HUES48 (cell line): Measurements from ENCODE around the gene ZNF319.
"Not testable (repeated sequence)": the region's sequence is repeated elsewhere in the genome, so short reads cannot be mapped to it uniquely, and the experiment has no call there.

Experiments
- H3K27ac ChIP-seq: one replicate; pipeline ENCODE4 v1.7.0; 2013; ENCODE audit warnings: low read depth, low read length, inconsistent platforms
- H3K27me3 ChIP-seq: 2 replicates; pipeline ENCODE4 v1.6.1; 2013; ENCODE audit warnings: mild to moderate bottlenecking, low read length; ENCODE audit not compliant: control insufficient read depth, insufficient read depth
- H3K36me3 ChIP-seq: 2 replicates; pipeline ENCODE4 v1.6.1; 2013; ENCODE audit warnings: low read length; ENCODE audit not compliant: control insufficient read depth, insufficient read depth
- H3K4me1 ChIP-seq: 2 replicates; pipeline ENCODE4 v1.6.1; 2013; ENCODE audit warnings: mild to moderate bottlenecking, low read length; ENCODE audit not compliant: control insufficient read depth, insufficient read depth
- H3K4me3 ChIP-seq: 2 replicates; pipeline ENCODE4 v1.5.1; 2013; ENCODE audit warnings: mild to moderate bottlenecking, low read depth, low read length
- H3K9ac ChIP-seq: 2 replicates; pipeline ENCODE4 v1.6.1; 2013; ENCODE audit warnings: mild to moderate bottlenecking, low read depth, low read length, moderate library complexity
- H3K9me3 ChIP-seq: 2 replicates; pipeline ENCODE4 v1.6.1; 2013; ENCODE audit warnings: low read length; ENCODE audit not compliant: control insufficient read depth, insufficient read depth

Gene ZNF319

DNA sequence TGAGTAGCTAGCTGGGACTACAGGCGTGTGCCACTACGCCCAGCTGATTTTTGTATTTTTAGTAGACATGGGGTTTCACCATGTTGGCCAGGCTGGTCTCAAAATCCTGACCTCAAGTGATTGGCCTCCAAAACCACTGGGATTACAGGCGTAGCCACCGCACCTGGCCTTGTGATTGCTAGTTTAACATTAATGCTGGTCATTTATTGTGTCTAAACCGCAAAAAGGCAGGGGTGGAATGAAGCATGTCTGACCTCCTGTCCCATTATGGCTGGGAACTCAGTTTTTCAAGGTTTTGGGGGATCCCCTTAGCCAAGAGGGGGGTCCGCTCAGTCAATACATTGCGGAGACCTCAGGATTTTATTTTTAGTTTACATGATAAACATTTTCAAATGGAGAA lies 18.8 kb downstream of the ZNF319 start:
- Histone ChIP-seq H3K36me3 (no peaks in the 10 kb centered on the region), H3K27me3 (peaks cover 25% of the 10 kb centered on the region), H3K4me1 (0 out of 2 replicates have a peak, but pooled peaks cover 3% of the 10 kb centered on the region), H3K27ac (no peak overlapping the region), H3K9ac (no peak overlapping the region), H3K9me3 (no peaks in the 10 kb centered on the region), H3K4me3 (no peak overlapping the region)

DNA sequence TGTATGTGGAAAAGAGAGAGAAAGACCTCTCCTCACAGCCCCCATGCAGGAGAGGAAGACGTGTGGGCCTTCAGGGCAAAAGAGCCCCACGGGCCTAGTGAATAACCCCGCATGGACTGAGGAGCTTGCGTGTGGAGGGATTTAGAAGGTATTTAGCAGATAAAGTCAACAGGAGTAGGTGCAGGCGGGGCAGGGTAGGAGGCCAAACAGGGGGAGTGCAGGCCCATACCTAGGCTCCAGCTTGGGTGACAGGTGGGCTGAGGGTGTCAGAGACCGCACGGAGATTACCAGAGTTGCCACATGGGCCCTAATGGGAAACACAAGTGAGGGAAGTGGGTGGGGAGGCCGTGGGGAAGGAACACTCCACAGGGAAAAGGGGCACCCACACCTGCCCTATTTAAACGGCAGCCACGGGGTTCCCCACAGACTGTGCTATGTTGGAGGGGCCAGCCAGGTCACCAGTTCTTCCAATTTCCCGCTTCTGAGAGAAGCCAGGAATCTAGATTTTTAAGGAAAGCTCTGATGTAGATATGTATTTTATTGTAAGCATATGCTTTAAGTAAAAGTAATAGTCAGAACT lies 21.4 kb downstream of the ZNF319 start:
- no peaks in the 10 kb centered on the region for H3K4me1 ChIP-seq
- no peak overlapping the region for H3K9ac ChIP-seq
- H3K4me3 ChIP-seq = no peak overlapping the region
- no peaks in the 10 kb centered on the region for H3K9me3 ChIP-seq
- H3K27ac ChIP-seq = no peak overlapping the region
- no peaks in the 10 kb centered on the region for H3K36me3 ChIP-seq
- H3K27me3 ChIP-seq = peaks cover 4% of the 10 kb centered on the region

DNA sequence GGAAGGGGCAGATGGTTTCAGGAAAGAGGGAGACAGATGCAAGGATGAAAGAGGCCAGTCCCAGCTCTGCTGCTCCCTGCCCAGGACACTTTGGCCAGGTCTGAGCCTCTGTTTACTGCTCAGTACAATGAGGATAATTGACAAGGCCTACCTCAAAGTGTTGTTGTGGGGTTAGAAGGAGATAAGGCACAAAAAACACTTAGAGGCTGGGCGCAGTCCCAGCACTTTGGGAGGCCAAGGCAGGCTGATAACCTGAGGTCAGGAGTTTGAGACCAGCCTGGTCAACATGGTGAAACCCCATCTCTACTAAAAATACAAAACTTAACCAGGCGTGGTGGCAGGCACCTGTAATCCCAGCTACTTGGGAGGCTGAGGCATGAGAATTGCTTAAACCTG lies 22.4 kb downstream of the ZNF319 start:
- not testable (repeated sequence) for H3K27ac ChIP-seq, H3K4me3 ChIP-seq, H3K9me3 ChIP-seq, H3K36me3 ChIP-seq, H3K9ac ChIP-seq, H3K27me3 ChIP-seq, H3K4me1 ChIP-seq

DNA sequence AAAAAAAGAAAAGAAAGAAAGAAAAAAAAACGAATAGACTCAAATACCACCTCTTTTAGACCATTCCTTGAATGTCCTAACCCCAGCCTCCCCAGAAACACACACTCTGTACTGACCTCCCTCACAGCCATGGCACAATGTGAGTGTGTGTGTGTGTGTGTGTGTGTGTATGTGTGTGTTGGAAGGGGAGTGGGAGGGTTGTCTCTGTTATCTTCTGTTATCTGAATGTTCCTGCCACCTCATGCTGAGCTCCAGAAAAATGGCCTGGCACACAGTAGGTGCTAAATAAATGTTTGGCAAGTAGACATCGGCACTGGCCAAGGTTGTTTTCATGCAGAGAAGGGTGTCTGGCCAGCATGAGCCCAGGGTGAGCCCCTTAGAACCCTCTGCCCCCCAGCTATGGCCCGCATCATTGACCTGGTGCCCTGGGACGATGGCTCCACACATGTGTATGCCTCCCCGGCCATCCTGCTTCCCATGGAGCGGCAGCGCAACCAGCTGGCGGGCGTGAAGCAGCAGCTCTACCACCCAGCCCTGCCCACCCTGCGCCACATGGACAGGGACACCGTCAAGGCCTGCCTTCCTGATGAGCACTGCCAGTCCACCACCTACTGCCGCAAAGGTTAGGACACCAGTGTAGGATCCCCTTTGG lies 22.9 kb downstream of the ZNF319 start:
- H3K4me3 ChIP-seq = no peak overlapping the region
- no peaks in the 10 kb centered on the region for H3K36me3 ChIP-seq
- no peak overlapping the region for H3K9ac ChIP-seq
- no peak overlapping the region for H3K27ac ChIP-seq
- H3K9me3 ChIP-seq = no peaks in the 10 kb centered on the region
- no peaks in the 10 kb centered on the region for H3K4me1 ChIP-seq
- H3K27me3 ChIP-seq = no peaks in the 10 kb centered on the region

DNA sequence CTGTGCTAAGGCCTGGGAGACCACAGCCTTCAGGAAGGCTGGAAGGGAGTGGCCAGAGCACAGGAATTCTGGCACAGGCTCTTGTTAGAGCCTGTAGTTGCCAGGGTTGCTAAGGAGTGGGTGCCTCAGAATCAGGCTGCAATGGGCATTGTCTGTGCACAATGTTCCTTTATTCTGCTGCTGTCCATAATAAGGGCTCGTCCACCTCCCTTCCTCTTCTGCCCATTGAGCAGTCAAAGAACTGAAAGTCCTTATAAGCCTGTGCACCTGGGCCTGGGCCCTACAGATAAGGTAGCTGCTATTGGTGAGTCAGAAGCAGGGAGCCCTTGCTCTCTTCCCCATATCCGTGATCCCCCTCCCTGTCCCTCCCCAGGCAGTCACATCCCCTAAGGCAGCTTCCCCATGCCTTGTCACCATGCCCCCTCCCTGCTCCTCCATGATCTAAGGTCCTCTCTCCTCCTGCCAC lies 24.1 kb downstream of the ZNF319 start:
- no peak overlapping the region for H3K27ac ChIP-seq
- H3K4me1 ChIP-seq = no peaks in the 10 kb centered on the region
- H3K4me3 ChIP-seq = no peak overlapping the region
- H3K9ac ChIP-seq = no peak overlapping the region
- no peaks in the 10 kb centered on the region for H3K36me3 ChIP-seq
- H3K27me3 ChIP-seq = no peaks in the 10 kb centered on the region
- no peaks in the 10 kb centered on the region for H3K9me3 ChIP-seq

DNA sequence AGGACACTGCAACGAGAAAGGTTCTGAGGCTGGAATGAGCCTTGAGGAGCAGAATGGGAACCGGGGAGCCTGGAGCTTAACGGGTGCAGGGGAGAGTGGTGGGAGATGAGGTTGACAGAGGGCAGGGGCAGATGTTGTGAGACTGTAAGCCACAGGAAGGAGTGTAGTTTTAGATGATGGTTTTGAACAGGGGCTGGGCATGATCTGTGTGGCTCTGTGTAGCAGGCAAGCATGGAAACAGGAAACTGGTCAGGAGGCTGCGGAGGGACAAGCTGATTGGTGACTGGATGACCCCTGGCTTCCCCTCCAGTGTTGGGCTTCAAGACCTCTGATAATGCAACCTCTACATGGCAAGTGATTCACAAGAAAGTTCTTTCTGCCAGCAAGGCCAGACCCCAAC lies 28.2 kb downstream of the ZNF319 start:
- no peak overlapping the region for H3K4me3 ChIP-seq
- H3K27ac ChIP-seq = no peak overlapping the region
- no peaks in the 10 kb centered on the region for H3K27me3 ChIP-seq
- no peaks in the 10 kb centered on the region for H3K4me1 ChIP-seq
- H3K36me3 ChIP-seq = no peaks in the 10 kb centered on the region
- H3K9me3 ChIP-seq = no peaks in the 10 kb centered on the region
- H3K9ac ChIP-seq = no peak overlapping the region

DNA sequence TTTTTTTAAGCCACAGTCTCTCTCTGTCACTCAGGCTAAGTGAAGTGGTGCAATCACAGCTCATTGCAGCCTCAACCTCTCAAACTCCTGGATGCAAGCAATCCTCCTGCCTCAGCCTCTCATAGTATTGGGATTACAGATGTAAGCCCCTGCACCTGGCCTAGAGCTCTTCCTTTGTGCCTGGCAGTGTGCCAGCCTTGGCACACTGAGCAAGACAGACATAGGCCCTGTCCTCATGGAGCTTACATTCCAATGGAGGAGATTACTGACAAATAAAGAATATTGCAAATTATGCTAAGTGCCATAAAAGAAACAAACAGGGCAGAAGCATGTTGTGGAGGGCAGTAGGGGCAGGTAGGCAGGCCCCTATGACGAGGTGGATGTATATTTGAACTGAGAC lies 28.6 kb downstream of the ZNF319 start:
- no peak overlapping the region for H3K27ac ChIP-seq
- H3K9ac ChIP-seq = no peak overlapping the region
- H3K27me3 ChIP-seq = no peaks in the 10 kb centered on the region
- no peaks in the 10 kb centered on the region for H3K9me3 ChIP-seq
- no peak overlapping the region for H3K4me3 ChIP-seq
- no peaks in the 10 kb centered on the region for H3K36me3 ChIP-seq
- no peaks in the 10 kb centered on the region for H3K4me1 ChIP-seq

DNA sequence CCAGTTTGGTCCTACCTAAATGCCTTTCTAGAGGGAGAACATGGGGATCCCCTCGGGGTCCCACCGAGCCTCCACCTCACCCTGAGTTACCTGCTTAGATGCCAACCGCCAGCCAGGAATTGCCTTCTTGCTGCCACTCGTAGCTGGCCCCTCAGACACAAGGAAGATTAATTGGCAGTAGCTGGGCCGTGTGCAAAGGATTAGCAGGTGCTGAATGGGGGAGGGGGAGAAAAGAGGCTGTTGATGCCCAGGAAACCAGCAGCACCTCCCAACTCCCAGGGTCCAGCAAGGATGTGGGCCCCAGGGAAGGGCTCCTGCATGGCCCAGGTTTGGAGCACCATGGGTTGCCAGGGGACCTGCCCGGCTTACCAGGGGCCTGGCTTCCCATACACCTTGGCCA lies 29.5 kb downstream of the ZNF319 start, which contains the start of gene CNGB1:
TSS of gene CNGB1 (minus strand) at position 159 of the 400 bp plus-strand sequence. CDS start 3,842 bp downstream, outside the sequence.
- Histone ChIP-seq H3K9ac (no peak within 1 kb of the TSS), H3K27me3 (no peaks in the 10 kb centered on the region), H3K27ac (no peak within 1 kb of the TSS)

DNA sequence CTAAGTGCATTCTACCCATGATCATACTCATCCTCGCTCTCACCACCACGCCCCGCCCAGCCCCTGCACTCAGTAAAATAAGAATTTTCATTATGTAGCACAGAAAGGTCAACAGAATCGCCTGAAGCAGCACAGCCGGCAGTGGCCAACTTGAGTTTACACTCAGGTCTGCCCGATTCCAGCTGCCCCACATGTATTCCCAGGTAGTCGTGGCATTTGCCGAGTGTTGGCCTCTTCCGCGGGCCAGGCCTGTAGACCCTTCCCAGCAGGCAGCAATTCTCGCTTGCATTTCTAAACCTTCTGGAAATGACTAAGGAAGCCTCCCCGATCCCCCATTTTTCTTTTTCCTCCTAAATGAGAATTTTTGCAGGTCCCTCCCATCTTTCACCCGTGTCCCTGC lies 30.2 kb downstream of the ZNF319 start:
- H3K9ac ChIP-seq = no peak overlapping the region
- no peak overlapping the region for H3K4me3 ChIP-seq
- no peak overlapping the region for H3K27ac ChIP-seq
- H3K36me3 ChIP-seq = no peaks in the 10 kb centered on the region
- no peaks in the 10 kb centered on the region for H3K27me3 ChIP-seq
- no peaks in the 10 kb centered on the region for H3K4me1 ChIP-seq
- no peaks in the 10 kb centered on the region for H3K9me3 ChIP-seq

More for the DNA sequence above, 29.5 kb downstream of the ZNF319 start, which contains the start of gene CNGB1:
- Histone ChIP-seq H3K4me3 (no peak within 1 kb of the TSS), H3K36me3 (no peaks in the 10 kb centered on the region), H3K9me3 (no peaks in the 10 kb centered on the region), H3K4me1 (no peaks in the 10 kb centered on the region)

DNA sequence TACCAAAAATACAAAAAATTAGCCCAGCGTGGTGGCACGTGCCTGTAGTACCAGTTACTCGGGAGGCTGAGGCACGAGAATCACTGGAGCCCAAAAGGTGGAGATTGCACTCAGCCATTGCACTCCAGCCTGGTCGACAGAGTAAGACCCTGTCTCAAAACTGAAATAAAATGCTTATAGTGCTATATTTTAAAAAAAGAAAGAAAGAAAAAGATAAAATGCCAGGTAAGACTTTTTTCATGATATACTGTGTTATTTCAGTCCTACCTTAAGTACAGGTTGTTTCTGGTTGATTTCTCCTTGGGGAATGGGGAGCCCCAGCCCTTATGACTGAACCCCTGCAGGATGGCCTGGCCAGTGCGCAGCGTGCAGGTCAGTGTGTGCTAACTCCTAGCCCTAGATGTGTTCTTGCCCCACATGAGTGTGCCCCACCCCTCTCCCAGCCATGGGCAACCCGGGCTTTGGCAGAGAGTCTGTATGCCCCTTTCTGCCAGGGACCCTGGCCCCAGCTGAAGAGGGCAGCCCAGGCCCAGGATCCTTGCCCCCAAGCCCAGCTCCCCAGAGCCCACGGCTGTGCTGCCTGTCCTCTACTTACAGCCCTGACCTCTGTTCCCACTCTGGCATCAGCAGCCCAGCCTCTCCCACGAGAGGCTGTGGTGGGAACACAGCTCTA lies 30.9 kb downstream of the ZNF319 start:
- H3K4me3 ChIP-seq = no peak overlapping the region
- no peaks in the 10 kb centered on the region for H3K36me3 ChIP-seq
- no peaks in the 10 kb centered on the region for H3K9me3 ChIP-seq
- H3K27me3 ChIP-seq = no peaks in the 10 kb centered on the region
- no peak overlapping the region for H3K27ac ChIP-seq
- H3K9ac ChIP-seq = no peak overlapping the region
- H3K4me1 ChIP-seq = no peaks in the 10 kb centered on the region

DNA sequence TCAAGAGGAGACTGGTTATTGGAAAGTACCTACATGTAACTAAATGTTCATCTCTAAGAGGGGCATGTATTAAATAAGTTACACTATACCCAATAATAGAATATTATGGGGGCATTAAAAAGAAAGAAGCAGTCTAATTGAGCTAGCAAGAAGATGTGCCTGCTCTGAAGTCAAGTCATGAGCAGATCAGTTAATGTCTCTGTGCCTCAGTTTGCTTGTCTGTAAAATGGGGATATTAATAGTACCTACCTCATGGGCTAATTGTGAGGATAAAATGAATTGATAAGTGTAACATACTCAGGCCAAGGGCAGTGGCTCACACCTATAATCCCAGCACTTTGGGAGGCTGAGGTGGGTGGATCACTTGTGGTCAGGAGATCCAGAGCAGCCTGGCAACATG lies 32.6 kb downstream of the ZNF319 start:
- Histone ChIP-seq H3K4me3 (no peak overlapping the region), H3K4me1 (no peaks in the 10 kb centered on the region)

More for the DNA sequence above, 32.6 kb downstream of the ZNF319 start:
- Histone ChIP-seq H3K9me3 (no peaks in the 10 kb centered on the region), H3K9ac (no peak overlapping the region), H3K27me3 (no peaks in the 10 kb centered on the region), H3K36me3 (no peaks in the 10 kb centered on the region), H3K27ac (no peak overlapping the region)
